Measurements from ENCODE around the gene SLC8A2.

GRCh38 chr19:47423203-47423882 is 48.4 kb downstream of the SLC8A2 start:
- TF ChIP-seq POLR2AphosphoS5 (IDR thresholded peaks at IDR 0.05; ENCODE audit: low read depth, low read length) (no peak), CTCF (IDR thresholded peaks at IDR 0.05) (no peak), REST (IDR thresholded peaks at IDR 0.05; ENCODE audit: insufficient read depth in 1 of 2, low read depth in 2 of 2, low read length in 1 of 2) (no peak), SIN3A (IDR thresholded peaks at IDR 0.05; ENCODE audit: borderline replicate concordance, insufficient read depth, low read depth, low read length) (no peak), TCF7L2 (IDR thresholded peaks at IDR 0.05; ENCODE audit: low read depth, low read length) (no peak)

Measured in Panc1 (cell line).